Smooth muscle cell (in vitro differentiated cells): Measurements from ENCODE around the gene GFOD1. TPM values are rescaled to one million over a fixed set of nuclear protein-coding genes. Genes with fewer than 3 reads are reported as not detected.
"Not testable (repeated sequence)": the region's sequence is repeated elsewhere in the genome, so short reads cannot be mapped to it uniquely, and the experiment has no call there.

ENCODE experiments used
- DNase-seq: peaks from one replicate; lab custom pipeline; 2025; ENCODE audit not compliant: unreplicated experiment; lab: John Stamatoyannopoulos, UW
- H2AFZ ChIP-seq: fragments of 200-600 bp; sonication (generic); 2 replicates; pipeline ENCODE4 v1.6.0; 2016; ENCODE audit warnings: antibody characterized with exemption, low read depth, mild to moderate bottlenecking
- H3F3A ChIP-seq: fragments of 200-600 bp; sonication (generic); 2 replicates; pipeline ENCODE4 v1.6.0; 2017; ENCODE audit warnings: antibody characterized with exemption, low read depth
- H3K27ac ChIP-seq: fragments of 200-600 bp; sonication (generic); 2 replicates; pipeline ENCODE4 v1.5.1; 2016; ENCODE audit warnings: low read depth, mild to moderate bottlenecking
- H3K27me3 ChIP-seq: fragments of 200-600 bp; sonication (generic); 2 replicates; pipeline ENCODE4 v1.6.1; 2016; ENCODE audit warnings: low read depth, mild to moderate bottlenecking
- H3K36me3 ChIP-seq: fragments of 200-600 bp; sonication (generic); 2 replicates; pipeline ENCODE4 v1.5.1; 2016; ENCODE audit warnings: low read depth
- H3K4me1 ChIP-seq: fragments of 200-600 bp; sonication (generic); 2 replicates; pipeline ENCODE4 v1.5.1; 2016; ENCODE audit warnings: low read depth
- H3K4me2 ChIP-seq: fragments of 200-600 bp; sonication (generic); 2 replicates; pipeline ENCODE4 v1.6.0; 2016; ENCODE audit warnings: mild to moderate bottlenecking
- H3K4me3 ChIP-seq: fragments of 200-600 bp; sonication (generic); 2 replicates; pipeline ENCODE4 v1.5.1; 2016; ENCODE audit warnings: mild to moderate bottlenecking
- H3K79me2 ChIP-seq: fragments of 200-600 bp; sonication (generic); 2 replicates; pipeline ENCODE4 v1.6.0; 2016; ENCODE audit warnings: low read depth, mild to moderate bottlenecking
- H3K9ac ChIP-seq: fragments of 200-600 bp; sonication (generic); 2 replicates; pipeline ENCODE4 v1.6.0; 2016; ENCODE audit warnings: low read depth
- H3K9me3 ChIP-seq: fragments of 200-600 bp; sonication (generic); replicated peaks from 2 replicates; pipeline ENCODE4 v1.5.1; 2016; ENCODE audit warnings: low read depth
- H4K20me1 ChIP-seq: fragments of 200-600 bp; sonication (generic); 2 replicates; pipeline ENCODE4 v1.6.0; 2016; ENCODE audit warnings: low read depth
- CTCF ChIP-seq: fragments of 200-600 bp; sonication (generic); IDR thresholded peaks from 2 replicates; pipeline ENCODE4 v1.5.1; 2017; ENCODE audit warnings: borderline replicate concordance, mild to moderate bottlenecking, antibody characterized with exemption; ENCODE audit not compliant: insufficient read depth, poor library complexity, severe bottlenecking
- WGBS: methylation state at CpG from one replicate; pipeline ENCODE4 v1.1.7; 2016; ENCODE audit warnings: low lambda C conversion rate; 5-methylcytosine and 5-hydroxymethylcytosine counted together
- polyA plus RNA-seq: library from polyadenylated mRNA; unstranded; fragments of >200 nt; fragmentation: Nextera tagmentation; extraction: Ambion mirVana; gene quantifications from 2 replicates; pipeline ENCODE4 v1.2.1, GENCODE V29; 2016
- total RNA-seq: library from RNA; depleted of rRNA; stranded (reverse); fragments of >200 nt; gene quantifications from 2 replicates; pipeline ENCODE4 v1.2.3, GENCODE V29; 2014

Gene GFOD1
- total and polyA plus RNA-seq, 2 experiments from 2014 or later, result 9.6 to 14.0 TPM

GRCh38 chr6:13512900-13513299 is 25.5 kb upstream of the GFOD1 start:
- H3K36me3 ChIP-seq, result no peaks in the 10 kb centered on the region
- H3K79me2 ChIP-seq, result no peaks in the 10 kb centered on the region
- H3F3A ChIP-seq, result no peaks in the 10 kb centered on the region
- H3K27me3 ChIP-seq, result no peaks in the 10 kb centered on the region
- no peak overlapping the region for H3K9ac ChIP-seq
- H2AFZ ChIP-seq, result no peak overlapping the region
- no peak overlapping the region for H3K27ac ChIP-seq
- no peaks in the 10 kb centered on the region for H3K9me3 ChIP-seq
- H4K20me1 ChIP-seq, result no peaks in the 10 kb centered on the region
- no peak overlapping the region for H3K4me3 ChIP-seq
- DNase-seq, result no peak
- H3K4me1 ChIP-seq, result no peaks in the 10 kb centered on the region
- H3K4me2 ChIP-seq, result no peak overlapping the region
- 83% methylated on average over 9 of the region's 9 CpGs for WGBS
- TF ChIP-seq CTCF, result no peak

- H3K27me3 ChIP-seq, result no peaks in the 10 kb centered on the region
- no peak for DNase-seq
- TF ChIP-seq CTCF, result no peak
- H3K9ac ChIP-seq, result no peak overlapping the region
- H3K4me1 ChIP-seq, result no peaks in the 10 kb centered on the region
- no peaks in the 10 kb centered on the region for H3K9me3 ChIP-seq
- H3K4me2 ChIP-seq, result no peak overlapping the region
- no peaks in the 10 kb centered on the region for H3F3A ChIP-seq
- no peak overlapping the region for H3K4me3 ChIP-seq
- H3K36me3 ChIP-seq, result no peaks in the 10 kb centered on the region
- no peak overlapping the region for H2AFZ ChIP-seq
- H3K27ac ChIP-seq, result no peak overlapping the region
- no peaks in the 10 kb centered on the region for H3K79me2 ChIP-seq
- WGBS, result 88% methylated on average over 33 of the region's 33 CpGs
- no peaks in the 10 kb centered on the region for H4K20me1 ChIP-seq
Measured at GRCh38 chr6:13511913-13512717, 24.7 kb upstream of the GFOD1 start.

GRCh38 chr6:13511141-13511571 is 23.8 kb upstream of the GFOD1 start:
- H3K27ac ChIP-seq, H3K9ac ChIP-seq, H3K4me1 ChIP-seq, H3K4me2 ChIP-seq, H3F3A ChIP-seq, H3K27me3 ChIP-seq, H3K9me3 ChIP-seq, DNase-seq, H3K79me2 ChIP-seq, H4K20me1 ChIP-seq, H3K36me3 ChIP-seq, H3K4me3 ChIP-seq, H2AFZ ChIP-seq: not testable (repeated sequence)
- whole genome bisulfite sequencing, result 98% methylated on average over 36 of the region's 37 CpGs

GRCh38 chr6:13510433-13510832 is 23.0 kb upstream of the GFOD1 start:
- not testable (repeated sequence) for H2AFZ ChIP-seq, H3K4me3 ChIP-seq, H3K4me2 ChIP-seq, DNase-seq, H3F3A ChIP-seq, H3K4me1 ChIP-seq, H3K27ac ChIP-seq, H3K27me3 ChIP-seq, H3K9ac ChIP-seq, H4K20me1 ChIP-seq, H3K36me3 ChIP-seq, H3K9me3 ChIP-seq, H3K79me2 ChIP-seq
- 100% methylated on average over 1 of the region's 1 CpG for WGBS
